Endothelial cell of umbilical vein (primary cell): ENCODE results near the gene OTUB1. TPM values are rescaled to one million over a fixed set of nuclear protein-coding genes. Genes with fewer than 3 reads are reported as not detected.

Experiments used
- BruUV-seq: library from RNA; stranded (reverse); fragments of 400-500 nt; replicated peaks from 2 replicates; lab custom pipeline; 2021; lab: Mats Ljungman, UMichigan
- CTCF ChIA-PET: fragments of 300-600, 350-600 bp; sonication (Branson Sonifier 250); formaldehyde crosslinking; loops from one replicate; lab custom pipeline; 2021; ENCODE audit warnings: antibody characterized with exemption, inconsistent platforms; lab: Charles Lee
- POLR2A ChIA-PET: fragments of 300-600, 350-600 bp; sonication (Branson Sonifier 250); formaldehyde crosslinking; loops from one replicate; lab custom pipeline; 2021; ENCODE audit warnings: antibody characterized with exemption, inconsistent platforms; lab: Charles Lee
- DNase-seq: peaks from one replicate; pipeline ENCODE4 v3.0.0-alpha.2; 2011; ENCODE audit warnings: low read depth, low spot score
- FAIRE-seq: peaks from 2 replicates; lab custom pipeline; 2011; peaks lifted over from hg19 to GRCh38; lab: Jason Lieb, UNC
- H2AFZ ChIP-seq: 2 replicates; pipeline ENCODE4 v1.6.0; 2012; ENCODE audit warnings: low read depth, low read length, control low read depth, inconsistent platforms
- H3K27ac ChIP-seq: 2 replicates; pipeline ENCODE4 v1.5.1; 2011; ENCODE audit warnings: low read depth, mild to moderate bottlenecking, control low read depth, low read length, moderate library complexity; ENCODE audit not compliant: insufficient read depth
- H3K27me3 ChIP-seq, 2 experiments: 2 replicates each; pipeline versions ENCODE4 v1.6.0 to v1.6.1; 2011; ENCODE audit warnings: low read length in 2 of 2, mixed read lengths in 1 of 2; ENCODE audit not compliant: control insufficient read depth in 2 of 2, insufficient read depth in 2 of 2
- H3K36me3 ChIP-seq, 2 experiments: 2 replicates in 1 of 2; 3 replicates in 1 of 2; pipeline ENCODE4 v1.5.1; 2011; ENCODE audit warnings: low read length in 2 of 2, mild to moderate bottlenecking in 1 of 2, moderate library complexity in 1 of 2; ENCODE audit not compliant: control insufficient read depth in 2 of 2, insufficient read depth in 2 of 2; ENCODE audit errors: extremely low read depth in 1 of 2
- H3K4me1 ChIP-seq: 3 replicates; pipeline ENCODE4 v1.5.1; 2011; ENCODE audit warnings: mild to moderate bottlenecking, low read length; ENCODE audit not compliant: control insufficient read depth, insufficient read depth; ENCODE audit errors: extremely low read depth
- H3K4me2 ChIP-seq: 2 replicates; pipeline ENCODE4 v1.6.1; 2011; ENCODE audit warnings: low read length, control low read depth, mixed read lengths; ENCODE audit not compliant: insufficient read depth
- H3K4me3 ChIP-seq, 3 experiments: fragments of 200-600 bp in 1 of 3; sonication (generic), shearing (Covaris generic) in 1 of 3; replicated peaks in 1 of 3; 2 replicates each; pipeline ENCODE4 v1.5.1; 2011 to 2016; ENCODE audit warnings: control low read depth in 3 of 3, low read length in 3 of 3, mild to moderate bottlenecking in 2 of 3, inconsistent platforms in 1 of 3, low read depth in 1 of 3, moderate library complexity in 1 of 3; ENCODE audit not compliant: insufficient read depth in 1 of 3
- H3K79me2 ChIP-seq: 2 replicates; pipeline ENCODE4 v1.6.0; 2012; ENCODE audit warnings: low read length, inconsistent platforms; ENCODE audit not compliant: control insufficient read depth, insufficient read depth
- H3K9ac ChIP-seq: replicated peaks from 2 replicates; pipeline ENCODE3; 2011; ENCODE audit warnings: low read length, control low read depth; ENCODE audit not compliant: insufficient read depth; ENCODE audit errors: extremely low read depth
- H3K9me1 ChIP-seq: replicated peaks from 3 replicates; pipeline ENCODE4 v1.6.0; 2011; ENCODE audit warnings: mild to moderate bottlenecking, low read length; ENCODE audit not compliant: control insufficient read depth, insufficient read depth; ENCODE audit errors: extremely low read depth
- H3K9me3 ChIP-seq: replicated peaks from 2 replicates; pipeline ENCODE4 v1.5.1; 2012; ENCODE audit warnings: low read length, inconsistent platforms; ENCODE audit not compliant: control insufficient read depth, insufficient read depth
- H4K20me1 ChIP-seq: replicated peaks from 2 replicates; pipeline ENCODE3; 2011; ENCODE audit warnings: mild to moderate bottlenecking, low read length; ENCODE audit not compliant: control insufficient read depth, insufficient read depth; ENCODE audit errors: extremely low read depth
- CTCF ChIP-seq, 2 donors: IDR thresholded peaks; 1 replicate in 1 of 2; 2 replicates in 1 of 2; pipeline ENCODE4 v1.5.1; 2011; ENCODE audit warnings: low read length in 2 of 2, mild to moderate bottlenecking in 2 of 2, moderate library complexity in 2 of 2, control low read depth in 1 of 2, inconsistent platforms in 1 of 2, low read depth in 1 of 2; ENCODE audit not compliant: insufficient read depth in 1 of 2; ENCODE audit errors: extremely low read depth in 1 of 2
- EZH2 ChIP-seq: IDR thresholded peaks from 2 replicates; pipeline ENCODE4 v1.6.1; 2012; ENCODE audit warnings: borderline replicate concordance, low read depth, mild to moderate bottlenecking, moderate library complexity, low read length, inconsistent platforms; ENCODE audit not compliant: severe bottlenecking
- FOS ChIP-seq: IDR thresholded peaks from 2 replicates; pipeline ENCODE4 v1.6.1; 2011; ENCODE audit warnings: mild to moderate bottlenecking, low read length, moderate library complexity, borderline replicate concordance; ENCODE audit not compliant: insufficient read depth
- GATA2 ChIP-seq: IDR thresholded peaks from 2 replicates; pipeline ENCODE4 v1.7.0; 2011; ENCODE audit warnings: low read depth, mild to moderate bottlenecking, moderate library complexity, mixed read lengths, low read length; ENCODE audit not compliant: insufficient read length, insufficient read depth
- JUN ChIP-seq: IDR thresholded peaks from 2 replicates; pipeline ENCODE4 v1.6.1; 2011; ENCODE audit warnings: borderline replicate concordance, low read depth; ENCODE audit not compliant: insufficient read length, insufficient read depth
- MAX ChIP-seq: IDR thresholded peaks from 2 replicates; pipeline ENCODE4 v1.6.1; 2011; ENCODE audit not compliant: insufficient read depth, insufficient read length
- MYC ChIP-seq: IDR thresholded peaks from one replicate; pipeline ENCODE4 v1.6.1; 2011; ENCODE audit warnings: mild to moderate bottlenecking, low read depth, low read length
- POLR2A ChIP-seq: IDR thresholded peaks from 2 replicates; pipeline ENCODE4 v1.6.1; 2012; ENCODE audit warnings: low read depth, mild to moderate bottlenecking, control low read depth, low read length
- POLR2AphosphoS5 ChIP-seq: IDR thresholded peaks from 2 replicates; pipeline ENCODE4 v1.6.1; 2012; ENCODE audit warnings: low read depth, mild to moderate bottlenecking, control low read depth, low read length, moderate library complexity; ENCODE audit not compliant: insufficient read depth
- dilution Hi-C: fragments of 300-500 bp; cut with MboI; formaldehyde crosslinking; loops from one replicate; pipeline ENCODE4 v1.15.0; 2019; ENCODE audit warnings: low sequenced_read_pairs; ENCODE audit not compliant: extremely low pct_ligation_motif_present
- intact Hi-C: fragments of 100-400 bp; cut with micrococcal nuclease; formaldehyde crosslinking; loops from one replicate; pipeline ENCODE4 v1.10.0; 2022
- polyA plus RNA-seq, 4 experiments: library from polyadenylated mRNA; depleted of rRNA in 3 of 4; stranded (reverse) in 3 of 4; unstranded in 1 of 4; fragments of >200 nt; gene quantifications; 2 replicates each; pipeline versions ENCODE4 v1.2.1 to v1.2.3, GENCODE V29; 2011 to 2012; ENCODE audit warnings: missing spikeins in 1 of 4
- total RNA-seq: library from RNA; stranded (reverse); gene quantifications from 2 replicates; pipeline ENCODE4 v1.2.3, GENCODE V29; 2021

The OTUB1 gene
- total and polyA plus RNA-seq, 2 donors (not counting 3 experiments of a cell fraction or from before 2014, with no cell fraction given): 81.9 to 256 TPM

GRCh38 chr11:64019106-64020037 is 33.1 kb downstream of the OTUB1 start:
- DNase-seq: no peak
- no peak overlapping the region for H3K27ac ChIP-seq
- TF ChIP-seq JUN: no peak
- no peak for TF ChIP-seq POLR2AphosphoS5
- no peak for TF ChIP-seq MYC
- TF ChIP-seq GATA2: no peak
- dilution Hi-C loops (no loop called here), intact Hi-C loops (no loop called here)
- H3K9ac ChIP-seq: no peak overlapping the region
- no peak overlapping the region for H2AFZ ChIP-seq
- BruUV-seq: no TSS peak
- no peaks in the 10 kb centered on the region for H3K36me3 ChIP-seq
- H4K20me1 ChIP-seq: no peaks in the 10 kb centered on the region
- CTCF ChIA-PET: interaction anchor here (1.2 kb wide), 1 partner anchor 19 kb away, joined by 4 read pairs; no protein-coding TSS in a partner anchor
- H3K79me2 ChIP-seq: no peaks in the 10 kb centered on the region
- POLR2A ChIA-PET: no interaction called here
- H3K4me1 ChIP-seq: no peaks in the 10 kb centered on the region
- no peaks in the 10 kb centered on the region for H3K27me3 ChIP-seq
- no peak overlapping the region for H3K4me3 ChIP-seq
- H3K4me2 ChIP-seq: no peak overlapping the region
- no peak for FAIRE-seq
- no peaks in the 10 kb centered on the region for H3K9me1 ChIP-seq
- no peaks in the 10 kb centered on the region for H3K9me3 ChIP-seq

- BruUV-seq: no TSS peak
- POLR2A ChIA-PET: no interaction called here
- no peaks in the 10 kb centered on the region for H3K36me3 ChIP-seq
- dilution Hi-C loops (no loop called here), intact Hi-C loops (no loop called here)
- TF ChIP-seq GATA2 (no peak), JUN (no peak), EZH2 (no peak), MAX (no peak), CTCF (IDR thresholded peaks at IDR 0.05; ENCODE audit: extremely low read depth in 1 of 2, insufficient read depth in 1 of 2, low read depth in 1 of 2, low read length in 2 of 2) (no peak), POLR2AphosphoS5 (no peak), POLR2A (no peak), MYC (no peak), FOS (no peak)
- H3K27me3 ChIP-seq: no peaks in the 10 kb centered on the region
- no peak for DNase-seq
- no peaks in the 10 kb centered on the region for H3K9me3 ChIP-seq
- no peaks in the 10 kb centered on the region for H3K9me1 ChIP-seq
- no peak overlapping the region for H3K9ac ChIP-seq
- no peaks in the 10 kb centered on the region for H3K79me2 ChIP-seq
- H3K4me1 ChIP-seq: no peaks in the 10 kb centered on the region
- H2AFZ ChIP-seq: no peak overlapping the region
- CTCF ChIA-PET: no interaction called here
- H4K20me1 ChIP-seq: no peaks in the 10 kb centered on the region
- no peak overlapping the region for H3K4me2 ChIP-seq
- no peak overlapping the region for H3K27ac ChIP-seq
- FAIRE-seq: no peak
- no peak overlapping the region for H3K4me3 ChIP-seq
Observed at GRCh38 chr11:64020976-64021756, 34.9 kb downstream of the OTUB1 start.
